DND-41 (cell line): ENCODE data around the gene RAD51B.

ENCODE experiments used
- ATAC-seq: fragments of 200-7000 bp; cut with Tn5 transposase; 3 replicates; pipeline ENCODE4 v1.9.1; 2021; ENCODE audit warnings: low read depth; ENCODE audit not compliant: insufficient read depth
- DNase-seq: peaks from one replicate; pipeline ENCODE4 v3.0.0-alpha.2; 2020
- H2AFZ ChIP-seq: 2 replicates; pipeline ENCODE4 v1.6.0; 2012; ENCODE audit warnings: low read depth, low read length
- H3K27ac ChIP-seq: 2 replicates; pipeline ENCODE4 v1.5.1; 2012; ENCODE audit warnings: low read length, inconsistent platforms
- H3K27me3 ChIP-seq: fragments of 200-600 bp; sonication (generic); 2 replicates; pipeline ENCODE4 v1.6.0; 2012; ENCODE audit warnings: low read length, mild to moderate bottlenecking, inconsistent platforms; ENCODE audit not compliant: insufficient read depth, poor library complexity
- H3K36me3 ChIP-seq: 2 replicates; pipeline ENCODE4 v1.5.1; 2012; ENCODE audit warnings: low read length, inconsistent platforms; ENCODE audit not compliant: insufficient read depth
- H3K4me1 ChIP-seq: 2 replicates; pipeline ENCODE4 v1.5.1; 2012; ENCODE audit warnings: mild to moderate bottlenecking, low read length; ENCODE audit not compliant: insufficient read depth
- H3K4me2 ChIP-seq: 2 replicates; pipeline ENCODE4 v1.6.0; 2012; ENCODE audit warnings: mild to moderate bottlenecking, moderate library complexity, low read length, inconsistent platforms; ENCODE audit not compliant: insufficient read depth
- H3K4me3 ChIP-seq, 2 experiments: fragments of 200-600 bp in 1 of 2; shearing (Covaris generic) in 1 of 2; 2 replicates each; pipeline ENCODE4 v1.5.1; 2012 to 2016; ENCODE audit warnings: inconsistent platforms in 2 of 2, low read length in 2 of 2, mild to moderate bottlenecking in 2 of 2, low read depth in 1 of 2, moderate library complexity in 1 of 2
- H3K79me2 ChIP-seq: 2 replicates; pipeline ENCODE4 v1.6.0; 2012; ENCODE audit warnings: low read length, inconsistent platforms; ENCODE audit not compliant: insufficient read depth
- H3K9ac ChIP-seq: 2 replicates; pipeline ENCODE4 v1.6.0; 2012; ENCODE audit warnings: low read depth, mild to moderate bottlenecking, inconsistent platforms, low read length, moderate library complexity
- H3K9me3 ChIP-seq: 2 replicates; pipeline ENCODE4 v1.5.1; 2012; ENCODE audit warnings: low read length, moderate library complexity, mild to moderate bottlenecking, inconsistent platforms; ENCODE audit not compliant: insufficient read depth, severe bottlenecking
- H4K20me1 ChIP-seq: 2 replicates; pipeline ENCODE4 v1.6.0; 2012; ENCODE audit warnings: low read length; ENCODE audit not compliant: insufficient read depth
- CTCF ChIP-seq: IDR thresholded peaks from 2 replicates; pipeline ENCODE4 v1.5.1; 2012; ENCODE audit warnings: borderline replicate concordance, low read length, moderate library complexity, mild to moderate bottlenecking; ENCODE audit not compliant: poor library complexity, severe bottlenecking; ENCODE audit errors: extremely low read depth
- EZH2 ChIP-seq: IDR thresholded peaks from 3 replicates; pipeline ENCODE4 v1.6.1; 2012; ENCODE audit warnings: borderline replicate concordance, low read depth, mild to moderate bottlenecking, moderate library complexity, low read length, inconsistent platforms; ENCODE audit not compliant: severe bottlenecking

RAD51B gene

DNA sequence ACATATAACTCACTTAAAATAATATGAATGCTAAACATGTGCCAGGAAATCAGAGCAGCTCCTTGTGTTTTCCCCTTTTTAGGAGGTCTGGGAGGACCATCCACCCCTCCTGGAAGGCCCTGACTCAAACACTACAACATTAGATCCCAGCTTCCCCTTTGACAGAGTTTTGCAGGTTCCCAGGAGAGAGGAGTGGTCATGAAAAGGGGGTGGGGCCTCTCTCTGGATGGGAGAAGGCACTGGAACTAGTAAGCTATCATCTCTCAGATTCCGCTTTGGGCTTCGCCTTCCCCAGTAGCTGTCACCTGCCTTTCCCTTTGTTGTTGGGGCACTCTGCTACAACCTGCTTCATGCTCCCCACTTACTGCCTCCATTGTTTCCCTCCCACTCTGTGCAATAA, 824.1 kb downstream of the RAD51B start:
- Histone ChIP-seq H3K9ac (no peak overlapping the region), H3K9me3 (peaks cover 12% of the 10 kb centered on the region), H4K20me1 (no peaks in the 10 kb centered on the region), H3K36me3 (no peaks in the 10 kb centered on the region), H3K79me2 (no peaks in the 10 kb centered on the region), H2AFZ (no peak overlapping the region), H3K4me2 (no peak overlapping the region), H3K4me3 (no peak overlapping the region), H3K4me1 (no peaks in the 10 kb centered on the region), H3K27ac (no peak overlapping the region), H3K27me3 (no peaks in the 10 kb centered on the region)
- no peak for ATAC-seq
- DNase-seq = no peak
- no peak for TF ChIP-seq EZH2
- TF ChIP-seq CTCF = no peak

DNA sequence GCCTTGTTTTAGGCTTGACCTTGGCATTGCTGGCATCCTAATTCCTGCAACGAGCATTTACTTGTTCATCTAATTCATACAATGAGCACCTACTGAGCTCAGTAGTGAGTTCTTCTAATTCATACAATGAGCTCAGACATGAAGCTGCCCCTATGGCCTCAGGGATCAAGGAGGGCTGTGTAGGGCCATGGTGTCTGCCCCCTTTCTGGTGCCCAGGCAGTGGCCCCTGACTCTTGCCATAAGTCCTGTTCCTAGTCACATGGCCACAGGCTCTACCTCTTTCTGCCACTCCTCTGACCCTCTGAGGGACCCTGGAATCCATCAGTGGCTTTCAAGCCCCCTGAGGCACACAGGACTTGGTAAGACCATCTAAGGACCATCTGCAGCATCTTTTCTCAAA, 824.5 kb downstream of the RAD51B start:
- H3K9ac ChIP-seq = no peak overlapping the region

GRCh38 chr14:68645371-68645770, 825.8 kb downstream of the RAD51B start:
- H3K36me3 ChIP-seq = no peaks in the 10 kb centered on the region
- H3K9ac ChIP-seq = no peak overlapping the region
- H3K79me2 ChIP-seq = no peaks in the 10 kb centered on the region
- H3K9me3 ChIP-seq = peaks cover 12% of the 10 kb centered on the region
- H2AFZ ChIP-seq = no peak overlapping the region
- H3K27me3 ChIP-seq = no peaks in the 10 kb centered on the region
- H3K4me1 ChIP-seq = no peaks in the 10 kb centered on the region
- H3K4me3 ChIP-seq = no peak overlapping the region
- H3K4me2 ChIP-seq = no peak overlapping the region
- TF ChIP-seq EZH2 (no peak), CTCF (no peak)
- H4K20me1 ChIP-seq = no peaks in the 10 kb centered on the region
- H3K27ac ChIP-seq = no peak overlapping the region
- ATAC-seq = no peak
- no peak for DNase-seq

More for the DNA sequence above, 824.5 kb downstream of the RAD51B start:
- DNase-seq = no peak
- TF ChIP-seq EZH2 (no peak), CTCF (no peak)
- no peaks in the 10 kb centered on the region for H4K20me1 ChIP-seq
- H3K79me2 ChIP-seq = no peaks in the 10 kb centered on the region
- no peaks in the 10 kb centered on the region for H3K36me3 ChIP-seq
- H3K27ac ChIP-seq = no peak overlapping the region
- H3K9me3 ChIP-seq = peaks cover 12% of the 10 kb centered on the region
- H3K4me3 ChIP-seq = no peak overlapping the region
- H3K4me1 ChIP-seq = no peaks in the 10 kb centered on the region
- no peak overlapping the region for H2AFZ ChIP-seq
- no peak overlapping the region for H3K4me2 ChIP-seq
- H3K27me3 ChIP-seq = no peaks in the 10 kb centered on the region
- no peak for ATAC-seq

GRCh38 chr14:68649476-68650189, 830.1 kb downstream of the RAD51B start:
- H3K4me2 ChIP-seq = no peak overlapping the region
- no peaks in the 10 kb centered on the region for H4K20me1 ChIP-seq
- no peaks in the 10 kb centered on the region for H3K79me2 ChIP-seq
- H3K4me3 ChIP-seq = no peak overlapping the region
- H2AFZ ChIP-seq = no peak overlapping the region
- no peaks in the 10 kb centered on the region for H3K36me3 ChIP-seq
- H3K4me1 ChIP-seq = peaks cover 4% of the 10 kb centered on the region
- H3K27ac ChIP-seq = no peak overlapping the region
- H3K9me3 ChIP-seq = no peaks in the 10 kb centered on the region
- DNase-seq = no peak
- TF ChIP-seq CTCF (no peak), EZH2 (no peak)
- no peak for ATAC-seq
- H3K27me3 ChIP-seq = no peaks in the 10 kb centered on the region
- no peak overlapping the region for H3K9ac ChIP-seq
